Amniotic epithelial cell (primary cell): ENCODE data around the gene BRK1.
"Not testable (repeated sequence)": the region's sequence is repeated elsewhere in the genome, so short reads cannot be mapped to it uniquely, and the experiment has no call there.

ENCODE experiments used
- DNase-seq: peaks from one replicate; pipeline ENCODE4 v3.0.0-alpha.2; 2010; ENCODE audit warnings: low read depth

The BRK1 gene

DNA sequence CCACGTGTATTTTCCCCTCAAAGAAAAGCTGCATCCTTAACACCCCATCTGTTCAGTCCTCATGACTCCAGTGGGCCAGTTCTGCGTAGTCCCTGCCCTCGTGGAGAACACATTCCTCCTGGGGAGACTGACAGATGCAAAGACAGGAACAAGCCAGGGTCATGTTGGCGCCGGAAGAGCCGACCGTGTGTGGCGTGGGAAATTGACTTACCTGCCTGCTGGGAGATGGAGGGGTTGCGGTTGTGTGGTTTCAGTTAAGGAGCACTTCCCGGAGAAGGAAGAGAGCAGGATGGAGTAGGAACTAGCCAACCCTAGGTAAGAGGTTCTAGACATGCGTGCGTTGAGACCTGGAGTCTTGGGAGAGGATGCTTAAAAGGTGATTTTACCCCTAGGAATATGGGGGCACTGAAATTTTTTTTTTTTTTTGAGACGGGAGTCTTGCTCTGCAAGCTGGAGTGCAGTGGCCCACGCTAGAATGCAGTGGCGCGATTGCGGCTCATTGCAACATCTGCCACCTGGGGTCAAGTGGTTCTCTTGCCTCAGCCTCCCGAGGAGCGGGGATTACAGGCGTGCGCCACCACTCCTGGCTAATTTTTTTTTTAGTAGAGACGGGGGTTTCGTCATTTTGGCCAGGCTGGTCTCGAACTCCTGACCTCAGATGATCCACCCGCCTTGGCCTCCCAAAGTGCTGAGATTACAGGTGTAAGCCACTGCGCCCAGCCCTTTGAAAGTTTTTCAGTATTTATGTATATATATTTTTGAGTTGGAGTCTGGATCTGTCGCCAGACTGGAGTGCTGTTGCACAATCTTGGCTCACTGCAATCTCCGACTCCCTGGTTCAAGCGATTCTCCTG, 27.5 kb downstream of the BRK1 start:
- peak; percentile 51 for DNase-seq

DNA sequence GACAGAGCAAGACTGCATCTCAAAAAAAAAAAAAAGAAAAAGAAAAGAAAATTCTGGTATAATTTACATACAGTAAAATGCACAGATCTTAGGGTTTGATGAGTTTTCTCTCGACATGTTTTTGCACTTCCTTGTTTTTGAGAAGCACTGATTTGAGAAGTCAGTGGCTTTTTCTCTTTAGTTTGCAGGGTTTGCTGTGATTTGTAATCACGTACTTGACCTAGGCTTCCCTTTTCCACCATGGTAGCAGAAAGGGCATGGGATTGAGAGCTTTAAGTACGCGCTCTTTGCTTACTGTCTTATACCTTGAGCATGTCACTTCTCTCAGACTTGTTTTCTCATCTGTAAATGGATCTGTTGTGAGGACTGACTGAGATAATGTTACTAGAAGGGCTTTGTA, 30.2 kb downstream of the BRK1 start:
- DNase-seq = no peak

DNA sequence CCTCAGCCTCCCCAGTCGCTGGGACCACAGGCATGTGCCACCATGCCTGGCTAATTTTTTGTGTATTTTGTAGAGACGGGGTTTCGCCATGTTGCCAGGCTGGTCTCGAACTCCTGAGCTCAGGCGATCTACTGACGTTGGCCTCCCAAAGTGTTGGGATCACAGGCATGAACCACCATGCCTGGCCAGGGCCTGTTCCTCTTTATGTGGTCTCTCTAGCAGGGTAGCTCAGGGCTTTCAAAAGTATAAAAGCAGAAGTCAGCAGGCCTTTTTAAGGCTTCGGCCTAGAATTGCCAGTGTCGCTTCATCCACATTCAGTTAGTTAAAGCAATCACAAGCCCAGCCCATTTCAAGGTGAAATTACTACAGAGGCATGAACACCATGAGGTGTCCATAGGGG, 33.8 kb downstream of the BRK1 start:
- no peak for DNase-seq

- DNase-seq = no peak
Observed at GRCh38 chr3:10150987-10151386, 35.5 kb downstream of the BRK1 start.

- no peak for DNase-seq
Observed at GRCh38 chr3:10154335-10155122, 39.1 kb downstream of the BRK1 start.

DNA sequence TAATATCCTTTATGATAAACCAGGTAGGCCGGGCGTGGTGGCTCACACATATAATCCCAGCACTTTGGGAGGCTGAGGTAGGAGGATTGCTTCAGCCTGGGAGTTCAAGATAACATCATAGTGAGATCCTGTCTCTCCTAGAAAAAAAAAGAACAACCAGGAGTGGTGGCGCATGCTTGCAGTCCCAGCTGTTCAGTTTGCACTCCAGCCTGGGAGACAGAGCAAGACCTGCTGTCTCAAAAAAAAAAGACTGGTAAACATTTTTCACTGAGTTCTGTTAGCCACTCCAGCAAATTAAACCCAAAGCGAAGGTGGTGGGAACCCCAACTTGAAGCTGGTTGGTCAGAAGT, 39.6 kb downstream of the BRK1 start:
- no peak for DNase-seq

DNA sequence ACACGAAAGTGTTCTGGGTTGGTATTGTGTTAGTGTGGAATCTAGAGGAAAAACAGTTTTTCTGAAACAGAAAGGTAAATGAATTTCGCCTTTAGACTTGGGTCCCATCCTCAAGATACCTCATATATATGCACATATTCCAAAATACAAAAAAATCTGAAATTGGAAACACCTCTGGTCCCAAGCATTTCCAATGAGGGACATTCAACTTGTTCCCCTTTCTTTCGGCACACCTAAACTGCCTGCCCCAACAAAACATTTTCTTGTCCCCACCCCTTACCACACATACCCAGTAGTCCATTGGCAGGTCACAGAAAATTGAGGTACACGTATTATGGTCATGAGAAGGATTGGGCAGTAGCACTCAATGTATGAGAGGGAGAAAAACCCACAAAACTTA, 40.2 kb downstream of the BRK1 start:
- DNase-seq = no peak

GRCh38 chr3:10157031-10157430, 41.6 kb downstream of the BRK1 start:
- DNase-seq = no peak

GRCh38 chr3:10158555-10158954, 43.1 kb downstream of the BRK1 start:
- DNase-seq = not testable (repeated sequence)

DNA sequence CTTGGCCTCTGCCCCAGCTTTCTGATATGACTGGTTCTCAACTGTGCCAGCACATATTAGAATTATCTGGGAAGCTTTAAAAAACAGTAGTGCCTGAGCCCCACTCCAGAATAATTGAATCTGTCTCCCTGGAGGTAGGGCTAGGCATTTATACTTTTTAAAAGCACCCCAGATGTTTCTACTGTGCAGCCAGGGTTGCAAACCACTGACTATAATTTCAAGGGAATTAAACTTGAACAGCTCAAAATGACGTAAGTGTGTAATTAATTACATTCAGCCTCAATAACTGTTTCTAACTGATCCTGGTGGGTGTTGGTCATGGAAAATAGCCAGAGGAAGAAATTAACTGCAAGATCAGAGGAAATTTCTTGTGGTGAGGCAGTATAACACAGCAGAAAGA, 44.9 kb downstream of the BRK1 start:
- peak; percentile 21 for DNase-seq

- no peak for DNase-seq
Observed at GRCh38 chr3:10160925-10161324, 45.5 kb downstream of the BRK1 start.

DNA sequence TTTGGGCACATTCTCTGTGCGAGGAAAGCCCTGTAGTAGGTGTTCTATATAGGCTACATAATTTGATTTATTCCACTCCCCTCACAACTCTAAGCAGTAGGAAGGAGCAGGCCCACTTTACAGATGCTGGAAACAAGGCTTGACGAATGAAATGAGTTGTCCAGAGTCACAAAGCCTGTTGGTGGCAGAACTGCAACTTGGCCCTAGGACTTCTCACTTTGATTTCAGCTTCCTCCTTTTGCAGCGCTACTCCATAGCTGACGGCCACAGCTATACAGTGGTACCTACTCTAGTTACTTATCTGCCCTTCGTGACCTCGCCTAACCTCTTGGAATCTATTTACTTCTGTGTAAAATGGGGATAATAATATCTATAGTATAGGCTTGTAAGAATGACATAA, 46.7 kb downstream of the BRK1 start:
- DNase-seq = no peak

DNA sequence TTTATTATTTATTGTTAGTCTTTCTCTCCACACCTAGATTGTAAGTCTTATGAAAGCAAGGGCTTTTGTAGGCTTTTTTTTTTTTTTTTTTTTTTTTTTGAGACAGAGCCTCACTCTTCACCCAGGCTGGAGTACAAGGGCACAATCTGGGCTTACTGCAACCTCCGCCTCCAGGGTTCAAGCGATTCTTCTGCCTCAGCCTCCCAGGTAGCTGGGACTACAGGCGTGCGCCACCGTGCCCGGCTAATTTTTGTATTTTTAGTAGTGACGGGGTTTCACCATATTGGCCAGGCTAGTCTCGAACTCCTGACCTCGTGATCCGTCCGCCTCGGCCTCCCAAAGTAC, 48.7 kb downstream of the BRK1 start:
- DNase-seq = not testable (repeated sequence)

DNA sequence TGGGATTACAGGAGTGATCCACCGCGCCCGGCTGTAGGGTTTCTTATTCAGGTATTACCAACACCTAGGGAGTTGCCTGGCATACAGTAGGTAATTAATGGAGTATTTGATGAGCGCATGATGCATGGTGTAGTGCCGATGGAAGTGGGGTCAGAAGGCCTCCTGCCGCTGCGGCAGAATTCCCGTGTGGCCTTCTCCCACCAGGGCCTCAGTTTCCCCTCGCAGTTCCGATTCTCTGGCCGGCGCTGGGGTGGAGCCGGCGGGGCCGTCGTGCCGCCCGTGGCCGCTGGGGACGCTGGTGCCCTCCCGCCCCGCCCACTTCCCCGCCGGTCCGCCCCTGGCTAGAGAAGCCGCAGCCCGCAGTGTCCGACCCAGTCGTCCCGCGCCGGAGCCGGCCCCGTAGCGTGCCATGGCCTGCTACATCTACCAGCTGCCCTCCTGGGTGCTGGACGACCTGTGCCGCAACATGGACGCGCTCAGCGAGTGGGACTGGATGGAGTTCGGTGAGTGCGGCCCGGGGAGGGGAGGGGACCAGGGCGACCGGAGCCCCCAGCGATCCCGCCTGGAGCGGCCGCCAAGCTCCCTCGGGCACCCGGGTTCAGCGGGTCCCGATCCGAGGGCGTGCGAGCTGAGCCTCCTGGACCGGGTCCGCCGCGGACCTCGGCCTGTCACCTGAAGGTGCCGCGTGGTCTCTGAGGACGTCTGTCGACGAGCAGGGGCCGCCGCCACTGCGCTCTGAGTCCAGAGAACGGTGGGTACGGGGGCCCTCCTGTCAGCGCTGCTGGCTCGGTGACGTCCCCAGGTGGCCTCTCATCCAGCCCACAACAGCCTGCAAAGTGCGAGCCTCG, 49.3 kb downstream of the BRK1 start, which contains the start of gene IRAK2:
Gene IRAK2, plus strand, starts transcription at position 374 of the 848 bp plus-strand sequence. Its CDS starts 36 bp downstream, at position 410.
- peak; percentile 25 for DNase-seq

DNA sequence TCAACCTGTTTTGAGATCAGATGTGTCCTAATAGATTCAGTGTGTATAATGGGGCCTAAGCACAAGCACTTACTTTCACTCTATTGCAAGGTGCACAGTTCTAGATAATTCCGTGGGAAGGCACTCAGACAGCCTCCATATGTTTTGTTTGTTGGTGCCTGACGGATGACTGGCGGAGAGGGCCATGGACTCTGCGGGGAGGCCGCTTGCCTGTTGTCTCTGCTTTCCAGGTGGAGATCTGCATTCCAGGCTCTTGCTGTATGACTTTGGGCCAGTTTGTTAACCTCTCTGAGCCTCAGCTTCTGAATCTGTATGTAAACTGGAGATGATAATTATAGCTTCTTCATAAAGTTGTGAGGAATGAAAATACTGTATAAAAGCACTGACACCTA, 50.7 kb downstream of the BRK1 start:
- DNase-seq = no peak

- no peak for DNase-seq
Observed at GRCh38 chr3:10169000-10169496, 53.6 kb downstream of the BRK1 start.

- no peak for DNase-seq
Observed at GRCh38 chr3:10170915-10171478, 55.5 kb downstream of the BRK1 start.

GRCh38 chr3:10173095-10173925, 57.8 kb downstream of the BRK1 start:
- DNase-seq = peak; percentile 60

DNA sequence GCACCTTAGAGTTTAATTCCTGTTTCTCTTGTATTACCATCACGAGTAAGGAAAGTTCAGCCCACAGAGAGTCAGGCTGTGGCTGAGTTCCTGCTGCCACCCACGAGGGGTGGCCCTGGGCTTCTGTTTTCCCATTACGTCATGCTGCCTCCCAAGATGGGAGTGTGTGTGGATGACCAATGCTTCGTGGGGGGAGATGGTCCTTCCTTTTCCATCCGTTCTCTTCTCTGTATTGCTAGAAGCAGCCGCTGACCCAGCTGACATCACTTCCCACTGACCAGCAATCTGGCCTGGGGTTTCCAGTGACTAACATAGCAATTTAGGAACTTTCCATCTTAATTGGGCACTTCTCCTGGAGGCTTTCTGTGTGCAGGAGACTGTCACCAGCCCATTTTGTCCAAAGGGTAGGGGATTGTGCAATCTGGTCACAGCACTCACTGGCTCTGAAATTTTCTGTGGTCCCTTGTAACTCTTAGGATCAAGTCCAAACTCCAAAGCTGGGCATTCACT, 58.5 kb downstream of the BRK1 start:
- DNase-seq = peak; percentile 96

DNA sequence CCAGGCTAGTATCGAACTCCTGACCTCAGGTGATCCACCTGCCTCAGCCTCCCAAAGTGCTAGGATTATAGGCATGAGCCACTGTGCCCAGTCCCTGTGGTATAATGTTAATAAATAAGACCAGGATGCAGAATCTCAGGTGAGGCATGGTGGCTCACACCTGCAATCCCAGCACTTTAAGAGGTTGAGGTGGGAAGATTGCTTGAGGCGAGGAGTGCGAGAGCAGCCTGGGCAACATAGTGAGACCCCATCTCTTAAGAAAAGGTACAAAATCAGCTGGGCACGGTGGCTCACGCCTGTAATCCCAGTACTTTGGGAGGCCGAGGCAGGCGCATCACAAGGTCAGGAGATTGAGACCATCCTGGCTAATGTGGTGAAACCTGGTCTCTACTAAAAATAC, 59.9 kb downstream of the BRK1 start:
- DNase-seq = not testable (repeated sequence)

GRCh38 chr3:10176150-10176549, 60.7 kb downstream of the BRK1 start:
- not testable (repeated sequence) for DNase-seq
